Measurements from ENCODE around the gene HLA-DPA1.
"Not testable (repeated sequence)": the region's sequence is repeated elsewhere in the genome, so short reads cannot be mapped to it uniquely, and the experiment has no call there.

HLA-DPA1 gene

GRCh38 chr6:33069021-33069738, 4.3 kb downstream of the HLA-DPA1 start:
- H3K4me3 ChIP-seq (ENCODE audit: control insufficient read depth, low read depth, low read length) = no peak overlapping the region
- no peak for DNase-seq (ENCODE audit: low read depth)
- no peak for TF ChIP-seq CTCF (conservative IDR thresholded peaks at IDR 0.05; ENCODE audit: control insufficient read depth, insufficient read depth, low read depth, low read length)

DNA sequence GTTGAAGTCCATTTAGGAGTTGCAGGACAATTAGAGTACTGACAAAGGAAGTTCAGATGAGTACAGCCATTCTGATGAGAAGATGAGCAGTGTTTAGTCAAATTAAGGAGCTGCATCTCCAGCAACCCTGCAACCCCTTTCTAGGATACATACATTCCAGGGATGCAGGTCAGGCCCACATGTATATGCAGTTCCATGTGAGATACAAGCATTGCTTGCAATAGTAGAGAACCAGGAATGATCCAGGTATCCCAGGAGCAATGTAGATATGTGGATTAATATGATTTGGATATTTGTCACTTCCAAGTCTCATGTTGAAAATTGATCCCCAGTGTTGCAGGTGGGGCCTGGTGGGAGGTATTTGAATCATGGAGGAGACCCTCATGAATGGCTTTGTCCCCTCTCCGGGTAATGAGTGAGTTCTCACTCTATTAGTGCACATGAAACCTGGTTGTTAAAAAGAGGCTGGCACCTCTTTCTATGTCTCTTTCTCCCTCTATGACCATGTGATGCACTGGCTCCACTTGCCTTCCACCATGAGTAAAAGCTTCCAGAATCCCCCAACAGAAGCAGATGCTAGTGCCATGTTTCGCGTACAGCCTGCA, 6.4 kb downstream of the HLA-DPA1 start:
- DNase-seq (ENCODE audit: low read depth) = no peak
- no peak overlapping the region for H3K4me3 ChIP-seq (ENCODE audit: control insufficient read depth, low read depth, low read length)
- TF ChIP-seq CTCF (conservative IDR thresholded peaks at IDR 0.05; ENCODE audit: control insufficient read depth, insufficient read depth, low read depth, low read length) = no peak

DNA sequence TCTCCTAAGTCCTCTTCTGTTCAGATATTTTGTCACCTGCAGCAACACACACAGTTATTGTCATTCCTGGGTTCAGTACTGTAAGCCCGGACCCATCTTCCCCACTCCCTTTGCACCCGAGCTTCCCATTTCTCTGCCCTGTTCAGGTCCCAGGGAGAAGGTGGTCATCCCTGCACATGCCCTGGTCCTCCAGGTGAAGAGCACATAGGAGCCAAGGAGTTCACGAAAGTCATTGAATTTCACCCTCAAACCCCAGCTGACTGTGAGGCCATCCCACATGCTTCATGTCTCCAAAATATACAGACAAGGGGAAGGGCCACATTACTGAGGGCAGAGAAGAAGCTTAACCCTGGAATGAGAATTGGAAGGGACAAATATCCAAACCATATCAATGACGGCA, 8.1 kb downstream of the HLA-DPA1 start:
- TF ChIP-seq CTCF (conservative IDR thresholded peaks at IDR 0.05; ENCODE audit: control insufficient read depth, insufficient read depth, low read depth, low read length) = no peak
- H3K4me3 ChIP-seq (ENCODE audit: control insufficient read depth, low read depth, low read length) = no peak overlapping the region
- DNase-seq (ENCODE audit: low read depth) = no peak

- TF ChIP-seq CTCF (conservative IDR thresholded peaks at IDR 0.05; ENCODE audit: control insufficient read depth, insufficient read depth, low read depth, low read length) = no peak
- H3K4me3 ChIP-seq (ENCODE audit: control insufficient read depth, low read depth, low read length) = no peak overlapping the region
- no peak for DNase-seq (ENCODE audit: low read depth)
These were observed 8.7 kb downstream of the HLA-DPA1 start for GRCh38 chr6:33064723-33065122.

GRCh38 chr6:33063435-33063834, 10.0 kb downstream of the HLA-DPA1 start:
- DNase-seq (ENCODE audit: low read depth) = not testable (repeated sequence)

GRCh38 chr6:33061987-33062386, 11.5 kb downstream of the HLA-DPA1 start:
- DNase-seq (ENCODE audit: low read depth) = peak; percentile 48
- no peak overlapping the region for H3K4me3 ChIP-seq (ENCODE audit: control insufficient read depth, low read depth, low read length)

More at GRCh38 chr6:33063435-33063834, 10.0 kb downstream of the HLA-DPA1 start:
- H3K4me3 ChIP-seq (ENCODE audit: control insufficient read depth, low read depth, low read length) = not testable (repeated sequence)

More at GRCh38 chr6:33061987-33062386, 11.5 kb downstream of the HLA-DPA1 start:
- TF ChIP-seq CTCF (conservative IDR thresholded peaks at IDR 0.05; ENCODE audit: control insufficient read depth, insufficient read depth, low read depth, low read length) = no peak
